ENCODE results near the gene GGCT. TPM values are rescaled to one million over a fixed set of nuclear protein-coding genes. Genes with fewer than 3 reads are reported as not detected.

GGCT gene
- total RNA-seq, 2 experiments from 2014 or later = 91.4 to 93.3 TPM

DNA sequence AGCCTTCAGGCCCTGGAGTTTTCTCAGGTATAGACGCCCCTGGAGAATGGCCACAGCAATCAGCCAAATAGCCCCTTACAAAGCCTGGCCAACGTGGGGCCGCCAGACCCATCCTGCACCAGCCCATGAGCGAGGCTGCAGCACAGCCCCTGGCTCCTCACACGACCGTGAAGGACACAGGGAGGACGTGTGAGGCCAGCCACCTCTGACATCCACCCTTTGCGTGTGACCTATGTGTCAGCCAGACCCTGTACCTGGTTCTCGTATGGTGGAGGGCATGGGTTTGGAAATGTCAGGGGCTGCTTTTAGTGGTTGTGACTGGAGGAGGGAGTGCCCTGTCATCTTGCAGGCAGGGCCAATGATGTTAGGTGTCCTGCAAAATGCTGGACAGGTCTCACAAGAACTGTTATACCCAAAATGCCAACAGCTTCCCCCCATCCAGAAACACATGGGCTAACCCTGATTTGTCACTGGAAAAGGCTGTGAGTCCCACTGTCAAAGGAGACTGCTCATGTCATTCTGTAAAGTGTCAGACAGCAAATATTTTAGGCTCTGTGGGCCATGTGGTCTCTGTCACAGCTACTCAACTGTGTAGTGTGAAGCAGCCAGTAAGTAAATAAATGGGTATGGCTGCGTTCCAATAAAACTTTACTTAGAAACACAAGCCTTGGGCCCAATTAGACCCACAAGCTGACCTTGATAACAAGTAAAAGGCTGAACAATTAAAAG is 56.0 kb downstream of the GGCT start:
- Mint-ChIP-seq H3K9me3 (no peaks in the 10 kb centered on the region), H3K4me3 (no peak overlapping the region), H3K27ac (no peak overlapping the region), H3K27me3 (no peaks in the 10 kb centered on the region), H3K36me3 (peaks cover 17% of the 10 kb centered on the region), H3K4me1 (peaks cover 4% of the 10 kb centered on the region)
- no peak for DNase-seq

- Mint-ChIP-seq H3K4me1 (peaks cover 4% of the 10 kb centered on the region), H3K36me3 (peaks cover 17% of the 10 kb centered on the region), H3K9me3 (no peaks in the 10 kb centered on the region), H3K4me3 (no peak overlapping the region), H3K27ac (no peak overlapping the region), H3K27me3 (no peaks in the 10 kb centered on the region)
- DNase-seq = no peak
Measured at GRCh38 chr7:30447466-30447865, 57.2 kb downstream of the GGCT start.

Other genes starting within 250 kb of the GGCT start
- 1 to 10 TPM; 6.9 TPM for gene ZNRF2, start 220.2 kb downstream of the GGCT start, total RNA-seq
- 10 to 100 TPM; 12.6 to 12.8 TPM for gene NOD1, start 26.0 kb downstream of the GGCT start, total RNA-seq
- 100 to 1,000 TPM; 366 to 384 TPM for gene GARS1, start 90.0 kb upstream of the GGCT start, total RNA-seq
- gene CRHR2, start 177.6 kb upstream of the GGCT start, total RNA-seq = not detected
- gene INMT, start 247.3 kb upstream of the GGCT start, total RNA-seq = under 1 TPM in 1 of 2 experiments, not detected in 1; 0.08 TPM